HEK293 (cell line): ENCODE measurements around the gene NXPH4.
A peak's percentile ranks its signal among the peaks of the same experiment; 100 is the strongest.

Experiments used
- GFI1B ChIP-seq: fragments of 450-650 bp; formaldehyde crosslinking; IDR thresholded peaks from 2 replicates; pipeline ENCODE4 v1.5.1; 2016; ENCODE audit warnings: missing biosample characterization, missing genetic modification characterization
- GLIS1 ChIP-seq: fragments of 450-650 bp; formaldehyde crosslinking; IDR thresholded peaks from 2 replicates; pipeline ENCODE4 v1.5.1; 2016; ENCODE audit warnings: missing biosample characterization, missing genetic modification characterization
- HOXA7 ChIP-seq: sonication (generic); formaldehyde crosslinking; IDR thresholded peaks from 2 replicates; pipeline ENCODE4 v1.8.1; 2022; ENCODE audit warnings: missing genetic modification reagents, borderline replicate concordance
- IKZF3 ChIP-seq: fragments of 450-650 bp; IDR thresholded peaks from 2 replicates; pipeline ENCODE4 v1.5.0; 2018; ENCODE audit warnings: missing biosample characterization, mild to moderate bottlenecking, missing genetic modification characterization, moderate library complexity
- KLF1 ChIP-seq: fragments of 450-650 bp; formaldehyde crosslinking; IDR thresholded peaks from 2 replicates; pipeline ENCODE4 v1.5.1; 2016; ENCODE audit warnings: missing biosample characterization, missing genetic modification characterization
- KLF10 ChIP-seq: fragments of 450-650 bp; IDR thresholded peaks from 2 replicates; pipeline ENCODE4 v1.5.1; 2018; ENCODE audit warnings: missing biosample characterization, mild to moderate bottlenecking, missing genetic modification characterization
- KLF16 ChIP-seq: fragments of 450-650 bp; formaldehyde crosslinking; IDR thresholded peaks from 2 replicates; pipeline ENCODE4 v1.5.1; 2017; ENCODE audit warnings: missing biosample characterization, missing genetic modification characterization
- KLF9 ChIP-seq: fragments of 450-650 bp; formaldehyde crosslinking; IDR thresholded peaks from 2 replicates; pipeline ENCODE4 v1.5.1; 2016; ENCODE audit warnings: missing biosample characterization, missing genetic modification characterization, low read depth
- SCRT2 ChIP-seq: fragments of 450-650 bp; formaldehyde crosslinking; IDR thresholded peaks from 2 replicates; pipeline ENCODE4 v1.5.1; 2016; ENCODE audit warnings: missing biosample characterization, missing genetic modification characterization
- SP3 ChIP-seq: fragments of 450-650 bp; formaldehyde crosslinking; IDR thresholded peaks from 2 replicates; pipeline ENCODE4 v1.5.1; 2016; ENCODE audit warnings: missing biosample characterization, missing genetic modification characterization
- ZBTB17 ChIP-seq: fragments of 450-650 bp; formaldehyde crosslinking; IDR thresholded peaks from 2 replicates; pipeline ENCODE4 v1.5.1; 2016; ENCODE audit warnings: missing biosample characterization, missing genetic modification characterization
- ZBTB20 ChIP-seq: fragments of 450-650 bp; formaldehyde crosslinking; IDR thresholded peaks from 2 replicates; pipeline ENCODE4 v1.5.1; 2016; ENCODE audit warnings: missing biosample characterization, missing genetic modification characterization
- ZBTB48 ChIP-seq: fragments of 450-650 bp; formaldehyde crosslinking; IDR thresholded peaks from 2 replicates; pipeline ENCODE4 v1.5.1; 2016; ENCODE audit warnings: missing biosample characterization, missing genetic modification characterization
- ZBTB8A ChIP-seq: fragments of 450-650 bp; formaldehyde crosslinking; IDR thresholded peaks from 2 replicates; pipeline ENCODE4 v1.5.1; 2016; ENCODE audit warnings: missing biosample characterization, missing genetic modification characterization
- ZFHX2 ChIP-seq: fragments of 450-650 bp; formaldehyde crosslinking; conservative IDR thresholded peaks from 2 replicates; pipeline ENCODE4 v1.5.1; 2016; ENCODE audit warnings: missing biosample characterization, missing genetic modification characterization
- ZFP37 ChIP-seq: fragments of 450-650 bp; formaldehyde crosslinking; IDR thresholded peaks from 2 replicates; pipeline ENCODE4 v1.5.1; 2016; ENCODE audit warnings: missing biosample characterization, missing genetic modification characterization
- ZIC2 ChIP-seq: fragments of 450-650 bp; formaldehyde crosslinking; IDR thresholded peaks from 2 replicates; pipeline ENCODE4 v1.5.1; 2016; ENCODE audit warnings: missing biosample characterization, missing genetic modification characterization
- ZNF23 ChIP-seq: fragments of 450-650 bp; formaldehyde crosslinking; IDR thresholded peaks from 2 replicates; pipeline ENCODE4 v1.5.1; 2016; ENCODE audit warnings: missing biosample characterization, missing genetic modification characterization, borderline replicate concordance
- ZNF24 ChIP-seq: fragments of 450-650 bp; formaldehyde crosslinking; IDR thresholded peaks from 2 replicates; pipeline ENCODE4 v1.5.1; 2016; ENCODE audit warnings: missing biosample characterization, missing genetic modification characterization
- ZNF324 ChIP-seq: fragments of 450-650 bp; formaldehyde crosslinking; IDR thresholded peaks from 2 replicates; pipeline ENCODE4 v1.5.1; 2016; ENCODE audit warnings: missing biosample characterization, missing genetic modification characterization
- ZNF341 ChIP-seq: fragments of 450-650 bp; formaldehyde crosslinking; IDR thresholded peaks from 2 replicates; pipeline ENCODE4; 2016; ENCODE audit warnings: low read depth, missing biosample characterization, missing genetic modification characterization
- ZNF394 ChIP-seq: fragments of 450-650 bp; formaldehyde crosslinking; IDR thresholded peaks from 2 replicates; pipeline ENCODE4 v1.5.1; 2016; ENCODE audit warnings: missing biosample characterization, missing genetic modification characterization, mild to moderate bottlenecking, moderate library complexity, borderline replicate concordance
- ZNF571 ChIP-seq: fragments of 450-650 bp; formaldehyde crosslinking; IDR thresholded peaks from 2 replicates; pipeline ENCODE4 v1.5.0; 2017; ENCODE audit warnings: missing biosample characterization, missing genetic modification characterization
- ZNF596 ChIP-seq: fragments of 450-650 bp; IDR thresholded peaks from 2 replicates; pipeline ENCODE4 v1.5.0; 2018; ENCODE audit warnings: missing biosample characterization, mild to moderate bottlenecking, missing genetic modification characterization, moderate library complexity
- ZNF600 ChIP-seq: fragments of 450-650 bp; formaldehyde crosslinking; IDR thresholded peaks from 2 replicates; pipeline ENCODE4 v1.5.1; 2016; ENCODE audit warnings: missing biosample characterization, missing genetic modification characterization
- ZNF76 ChIP-seq: fragments of 450-650 bp; formaldehyde crosslinking; IDR thresholded peaks from 2 replicates; pipeline ENCODE4; 2016; ENCODE audit warnings: low read depth, missing biosample characterization, missing genetic modification characterization, borderline replicate concordance
- ZNF777 ChIP-seq: fragments of 450-650 bp; formaldehyde crosslinking; IDR thresholded peaks from 2 replicates; pipeline ENCODE4 v1.5.1; 2017; ENCODE audit warnings: missing biosample characterization, missing genetic modification characterization, borderline replicate concordance
- ZNF791 ChIP-seq: fragments of 450-650 bp; formaldehyde crosslinking; IDR thresholded peaks from 2 replicates; pipeline ENCODE4 v1.5.1; 2016; ENCODE audit warnings: missing biosample characterization, missing genetic modification characterization
- ZNF830 ChIP-seq: fragments of 450-650 bp; IDR thresholded peaks from 2 replicates; pipeline ENCODE4 v1.5.0; 2018; ENCODE audit warnings: missing biosample characterization, missing genetic modification characterization, low read depth, mild to moderate bottlenecking, moderate library complexity
- ZXDB ChIP-seq: fragments of 450-650 bp; formaldehyde crosslinking; IDR thresholded peaks from 2 replicates; pipeline ENCODE4 v1.5.1; 2016; ENCODE audit warnings: missing biosample characterization, missing genetic modification characterization
- TF ChIP-seq, protein P1 (sequence below): fragments of 450-650 bp; formaldehyde crosslinking; IDR thresholded peaks from 2 replicates; pipeline ENCODE4 v1.5.1; 2017; ENCODE audit warnings: missing biosample characterization, missing genetic modification characterization
- TF ChIP-seq, protein P2 (sequence below): fragments of 450-650 bp; formaldehyde crosslinking; IDR thresholded peaks from 2 replicates; pipeline ENCODE4 v1.5.1; 2017; ENCODE audit warnings: missing biosample characterization, missing genetic modification characterization
- TF ChIP-seq, protein P3 (sequence below): fragments of 450-650 bp; formaldehyde crosslinking; IDR thresholded peaks from 2 replicates; pipeline ENCODE4 v1.5.1; 2016; ENCODE audit warnings: missing biosample characterization, missing genetic modification characterization
- TF ChIP-seq, protein P4 (sequence below): fragments of 450-650 bp; formaldehyde crosslinking; IDR thresholded peaks from 2 replicates; pipeline ENCODE4 v1.5.1; 2016; ENCODE audit warnings: missing biosample characterization, missing genetic modification characterization

Gene NXPH4

DNA sequence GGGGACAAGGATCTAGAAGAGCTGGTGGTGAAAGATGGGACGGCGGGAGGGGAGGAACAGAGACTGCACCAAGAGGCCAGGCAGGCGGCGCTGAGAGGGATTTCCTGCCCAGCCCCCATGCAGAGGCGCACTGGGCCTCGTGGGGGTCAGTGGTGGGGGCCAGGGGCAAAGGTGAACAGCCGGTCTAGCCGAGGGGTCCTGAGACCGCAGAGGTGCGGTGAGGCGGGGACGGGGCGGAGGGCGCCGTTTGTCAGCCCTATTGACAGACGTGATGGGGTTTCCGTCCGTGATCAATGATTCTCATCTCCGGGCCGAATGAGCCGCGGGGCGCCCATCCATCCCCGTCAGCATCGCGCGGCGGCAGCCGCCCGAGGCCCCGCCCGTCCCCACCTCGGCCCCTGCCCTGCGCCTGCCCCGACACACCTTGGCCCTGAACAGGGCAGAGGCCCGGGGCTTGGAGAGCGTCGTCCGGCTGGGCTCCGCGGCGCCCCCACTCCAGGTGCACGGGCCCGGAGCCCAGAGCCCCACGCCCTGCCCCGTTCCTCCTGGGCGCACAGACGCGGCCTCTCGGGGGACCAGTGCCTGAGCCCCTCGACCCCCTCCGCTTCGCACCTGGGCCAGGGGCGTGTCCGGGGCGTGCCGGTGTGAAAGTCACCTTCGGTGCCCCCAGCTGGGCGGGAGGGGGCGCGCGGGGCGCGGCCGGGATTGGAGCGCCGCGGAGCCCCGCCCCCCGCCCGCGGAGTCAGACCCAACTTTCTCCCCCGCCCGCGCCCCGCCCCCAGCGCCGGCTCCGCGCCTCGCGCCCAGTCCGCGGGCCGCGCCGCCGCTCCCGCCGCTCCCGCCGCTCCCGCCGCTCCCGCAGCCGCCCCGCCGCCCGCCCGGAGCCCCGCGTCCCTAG lies at the start of gene NXPH4 (continued):
- TF ChIP-seq ZFP37 (tag by site-specific recombination): no peak
- 0 out of 2 replicates have a peak, but pooled peaks have one; percentile 46 for TF ChIP-seq SCRT2 (tag by site-specific recombination)
- TF ChIP-seq KLF1 (tag by site-specific recombination): peak; percentile 99
- TF ChIP-seq, protein P1, sequence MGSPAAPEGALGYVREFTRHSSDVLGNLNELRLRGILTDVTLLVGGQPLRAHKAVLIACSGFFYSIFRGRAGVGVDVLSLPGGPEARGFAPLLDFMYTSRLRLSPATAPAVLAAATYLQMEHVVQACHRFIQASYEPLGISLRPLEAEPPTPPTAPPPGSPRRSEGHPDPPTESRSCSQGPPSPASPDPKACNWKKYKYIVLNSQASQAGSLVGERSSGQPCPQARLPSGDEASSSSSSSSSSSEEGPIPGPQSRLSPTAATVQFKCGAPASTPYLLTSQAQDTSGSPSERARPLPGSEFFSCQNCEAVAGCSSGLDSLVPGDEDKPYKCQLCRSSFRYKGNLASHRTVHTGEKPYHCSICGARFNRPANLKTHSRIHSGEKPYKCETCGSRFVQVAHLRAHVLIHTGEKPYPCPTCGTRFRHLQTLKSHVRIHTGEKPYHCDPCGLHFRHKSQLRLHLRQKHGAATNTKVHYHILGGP (tag by site-specific recombination): no peak
- TF ChIP-seq, protein P2, sequence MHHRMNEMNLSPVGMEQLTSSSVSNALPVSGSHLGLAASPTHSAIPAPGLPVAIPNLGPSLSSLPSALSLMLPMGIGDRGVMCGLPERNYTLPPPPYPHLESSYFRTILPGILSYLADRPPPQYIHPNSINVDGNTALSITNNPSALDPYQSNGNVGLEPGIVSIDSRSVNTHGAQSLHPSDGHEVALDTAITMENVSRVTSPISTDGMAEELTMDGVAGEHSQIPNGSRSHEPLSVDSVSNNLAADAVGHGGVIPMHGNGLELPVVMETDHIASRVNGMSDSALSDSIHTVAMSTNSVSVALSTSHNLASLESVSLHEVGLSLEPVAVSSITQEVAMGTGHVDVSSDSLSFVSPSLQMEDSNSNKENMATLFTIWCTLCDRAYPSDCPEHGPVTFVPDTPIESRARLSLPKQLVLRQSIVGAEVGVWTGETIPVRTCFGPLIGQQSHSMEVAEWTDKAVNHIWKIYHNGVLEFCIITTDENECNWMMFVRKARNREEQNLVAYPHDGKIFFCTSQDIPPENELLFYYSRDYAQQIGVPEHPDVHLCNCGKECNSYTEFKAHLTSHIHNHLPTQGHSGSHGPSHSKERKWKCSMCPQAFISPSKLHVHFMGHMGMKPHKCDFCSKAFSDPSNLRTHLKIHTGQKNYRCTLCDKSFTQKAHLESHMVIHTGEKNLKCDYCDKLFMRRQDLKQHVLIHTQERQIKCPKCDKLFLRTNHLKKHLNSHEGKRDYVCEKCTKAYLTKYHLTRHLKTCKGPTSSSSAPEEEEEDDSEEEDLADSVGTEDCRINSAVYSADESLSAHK (tag by site-specific recombination): no peak
- no peak for TF ChIP-seq ZNF791
- TF ChIP-seq ZBTB17: peak; percentile 77
- TF ChIP-seq SP3 (tag by site-specific recombination): peak; percentile 87
- no peak for TF ChIP-seq ZNF23
- TF ChIP-seq ZNF76 (tag by site-specific recombination): 0 out of 2 replicates have a peak, but pooled peaks have one; percentile 18
- TF ChIP-seq GLIS1 (tag by site-specific recombination): peak; percentile 94
- peak; percentile 73; the same call in 1 of the 2 replicates for TF ChIP-seq ZNF341 (tag by site-specific recombination)
- TF ChIP-seq, protein P3, sequence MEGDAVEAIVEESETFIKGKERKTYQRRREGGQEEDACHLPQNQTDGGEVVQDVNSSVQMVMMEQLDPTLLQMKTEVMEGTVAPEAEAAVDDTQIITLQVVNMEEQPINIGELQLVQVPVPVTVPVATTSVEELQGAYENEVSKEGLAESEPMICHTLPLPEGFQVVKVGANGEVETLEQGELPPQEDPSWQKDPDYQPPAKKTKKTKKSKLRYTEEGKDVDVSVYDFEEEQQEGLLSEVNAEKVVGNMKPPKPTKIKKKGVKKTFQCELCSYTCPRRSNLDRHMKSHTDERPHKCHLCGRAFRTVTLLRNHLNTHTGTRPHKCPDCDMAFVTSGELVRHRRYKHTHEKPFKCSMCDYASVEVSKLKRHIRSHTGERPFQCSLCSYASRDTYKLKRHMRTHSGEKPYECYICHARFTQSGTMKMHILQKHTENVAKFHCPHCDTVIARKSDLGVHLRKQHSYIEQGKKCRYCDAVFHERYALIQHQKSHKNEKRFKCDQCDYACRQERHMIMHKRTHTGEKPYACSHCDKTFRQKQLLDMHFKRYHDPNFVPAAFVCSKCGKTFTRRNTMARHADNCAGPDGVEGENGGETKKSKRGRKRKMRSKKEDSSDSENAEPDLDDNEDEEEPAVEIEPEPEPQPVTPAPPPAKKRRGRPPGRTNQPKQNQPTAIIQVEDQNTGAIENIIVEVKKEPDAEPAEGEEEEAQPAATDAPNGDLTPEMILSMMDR (tag by site-specific recombination): peak; percentile 48; the same call in 1 of the 2 replicates
- TF ChIP-seq GFI1B (tag by site-specific recombination): 0 out of 2 replicates have a peak, but pooled peaks have one; percentile 33
- TF ChIP-seq ZNF600 (tag by site-specific recombination): peak; percentile 70; the same call in 1 of the 2 replicates
- peak; percentile 21; the same call in 1 of the 2 replicates for TF ChIP-seq KLF16
- 0 out of 2 replicates have a peak, but pooled peaks have one; percentile 8 for TF ChIP-seq ZXDB (tag by site-specific recombination)
- TF ChIP-seq HOXA7 (CRISPR knock-in tag): no peak
- no peak for TF ChIP-seq ZNF394
- TF ChIP-seq IKZF3 (tag by site-specific recombination): 0 out of 2 replicates have a peak, but pooled peaks have one; percentile 10
- TF ChIP-seq ZBTB8A: peak; percentile 88
- TF ChIP-seq ZNF777 (tag by site-specific recombination): peak; percentile 61; the same call in 1 of the 2 replicates
- TF ChIP-seq, protein P4, sequence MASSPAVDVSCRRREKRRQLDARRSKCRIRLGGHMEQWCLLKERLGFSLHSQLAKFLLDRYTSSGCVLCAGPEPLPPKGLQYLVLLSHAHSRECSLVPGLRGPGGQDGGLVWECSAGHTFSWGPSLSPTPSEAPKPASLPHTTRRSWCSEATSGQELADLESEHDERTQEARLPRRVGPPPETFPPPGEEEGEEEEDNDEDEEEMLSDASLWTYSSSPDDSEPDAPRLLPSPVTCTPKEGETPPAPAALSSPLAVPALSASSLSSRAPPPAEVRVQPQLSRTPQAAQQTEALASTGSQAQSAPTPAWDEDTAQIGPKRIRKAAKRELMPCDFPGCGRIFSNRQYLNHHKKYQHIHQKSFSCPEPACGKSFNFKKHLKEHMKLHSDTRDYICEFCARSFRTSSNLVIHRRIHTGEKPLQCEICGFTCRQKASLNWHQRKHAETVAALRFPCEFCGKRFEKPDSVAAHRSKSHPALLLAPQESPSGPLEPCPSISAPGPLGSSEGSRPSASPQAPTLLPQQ (tag by site-specific recombination): peak; percentile 17; the same call in 1 of the 2 replicates
- TF ChIP-seq ZNF571 (tag by site-specific recombination): no peak
- 0 out of 2 replicates have a peak, but pooled peaks have one; percentile 37 for TF ChIP-seq ZNF24
- peak; percentile 80 for TF ChIP-seq ZIC2 (tag by site-specific recombination)
- TF ChIP-seq ZBTB20 (tag by site-specific recombination): peak; percentile 41; the same call in 1 of the 2 replicates
- TF ChIP-seq ZFHX2 (tag by site-specific recombination): peak; percentile 51
- TF ChIP-seq KLF9 (tag by site-specific recombination): peak; percentile 89
- no peak for TF ChIP-seq ZNF324 (tag by site-specific recombination)
- peak; percentile 2; the same call in 1 of the 2 replicates for TF ChIP-seq ZBTB48
- TF ChIP-seq ZNF830: no peak
- TF ChIP-seq KLF10 (tag by site-specific recombination): peak; percentile 93
- no peak for TF ChIP-seq ZNF596 (tag by site-specific recombination)
